ENCODE data around the gene YJEFN3. TPM values are rescaled to one million over a fixed set of nuclear protein-coding genes. Genes with fewer than 3 reads are reported as not detected.

The YJEFN3 gene
- total RNA-seq, 1 donor from 2014 or later: 18.1 TPM

DNA sequence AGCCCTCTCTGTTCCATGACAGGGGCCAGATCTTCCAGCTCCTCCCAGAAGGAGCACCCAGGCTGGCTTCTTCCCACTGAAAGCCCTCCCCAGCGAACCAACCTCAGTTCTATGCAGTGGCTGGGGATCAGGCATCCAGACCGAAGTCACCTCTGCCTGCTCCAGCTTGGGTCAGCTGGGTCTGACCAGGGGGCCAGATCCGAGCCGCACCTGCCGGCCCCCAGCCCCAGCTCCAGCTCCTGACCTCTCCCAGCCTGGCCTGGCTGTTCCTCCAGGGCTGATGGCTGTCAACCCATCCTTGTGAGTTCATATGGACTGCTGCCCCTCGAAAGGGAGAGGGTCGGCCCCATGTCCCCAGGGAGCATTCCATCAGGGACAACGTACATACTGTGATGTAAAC, 21.4 kb upstream of the YJEFN3 start:
- no peak for DNase-seq (ENCODE audit: low read depth, low spot score)
- Mint-ChIP-seq H3K27ac (ENCODE audit: unreplicated experiment) (no peak overlapping the region), H3K36me3 (ENCODE audit: low read depth) (peaks cover 12% of the 10 kb centered on the region), H3K4me3 (no peak overlapping the region), H3K9me3 (no peaks in the 10 kb centered on the region), H3K27me3 (ENCODE audit: low read depth) (peaks cover 2% of the 10 kb centered on the region), H3K4me1 (no peaks in the 10 kb centered on the region)
- TF ChIP-seq, protein P1, sequence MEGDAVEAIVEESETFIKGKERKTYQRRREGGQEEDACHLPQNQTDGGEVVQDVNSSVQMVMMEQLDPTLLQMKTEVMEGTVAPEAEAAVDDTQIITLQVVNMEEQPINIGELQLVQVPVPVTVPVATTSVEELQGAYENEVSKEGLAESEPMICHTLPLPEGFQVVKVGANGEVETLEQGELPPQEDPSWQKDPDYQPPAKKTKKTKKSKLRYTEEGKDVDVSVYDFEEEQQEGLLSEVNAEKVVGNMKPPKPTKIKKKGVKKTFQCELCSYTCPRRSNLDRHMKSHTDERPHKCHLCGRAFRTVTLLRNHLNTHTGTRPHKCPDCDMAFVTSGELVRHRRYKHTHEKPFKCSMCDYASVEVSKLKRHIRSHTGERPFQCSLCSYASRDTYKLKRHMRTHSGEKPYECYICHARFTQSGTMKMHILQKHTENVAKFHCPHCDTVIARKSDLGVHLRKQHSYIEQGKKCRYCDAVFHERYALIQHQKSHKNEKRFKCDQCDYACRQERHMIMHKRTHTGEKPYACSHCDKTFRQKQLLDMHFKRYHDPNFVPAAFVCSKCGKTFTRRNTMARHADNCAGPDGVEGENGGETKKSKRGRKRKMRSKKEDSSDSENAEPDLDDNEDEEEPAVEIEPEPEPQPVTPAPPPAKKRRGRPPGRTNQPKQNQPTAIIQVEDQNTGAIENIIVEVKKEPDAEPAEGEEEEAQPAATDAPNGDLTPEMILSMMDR (conservative IDR thresholded peaks at IDR 0.05): no peak

DNA sequence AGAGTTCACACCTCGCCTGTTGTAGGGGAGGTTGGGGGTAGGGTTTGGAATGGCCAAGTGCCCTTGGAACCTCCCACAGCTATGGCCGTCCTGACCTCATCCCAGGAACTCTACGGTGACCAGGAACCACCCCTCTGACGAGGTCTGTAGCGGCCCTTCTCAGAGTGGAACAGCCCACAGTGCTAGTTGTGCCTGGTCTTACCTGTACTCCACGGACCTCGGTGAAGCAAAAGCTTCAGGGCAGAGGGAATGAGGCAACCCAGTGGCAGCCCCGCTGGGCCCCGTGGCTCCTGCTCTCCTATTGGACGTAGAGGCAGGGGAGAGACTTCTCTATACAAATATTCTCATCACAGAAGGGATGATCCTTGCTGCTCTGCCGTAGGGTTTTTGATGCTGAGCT, 20.5 kb upstream of the YJEFN3 start:
- Mint-ChIP-seq H3K4me1 (no peaks in the 10 kb centered on the region), H3K27me3 (ENCODE audit: low read depth) (peaks cover 2% of the 10 kb centered on the region), H3K27ac (ENCODE audit: unreplicated experiment) (no peak overlapping the region), H3K4me3 (peak overlapping the region; percentile 8), H3K36me3 (ENCODE audit: low read depth) (peaks cover 12% of the 10 kb centered on the region), H3K9me3 (no peaks in the 10 kb centered on the region)
- TF ChIP-seq, protein P1 (conservative IDR thresholded peaks at IDR 0.05): no peak
- DNase-seq (ENCODE audit: low read depth, low spot score): no peak

DNA sequence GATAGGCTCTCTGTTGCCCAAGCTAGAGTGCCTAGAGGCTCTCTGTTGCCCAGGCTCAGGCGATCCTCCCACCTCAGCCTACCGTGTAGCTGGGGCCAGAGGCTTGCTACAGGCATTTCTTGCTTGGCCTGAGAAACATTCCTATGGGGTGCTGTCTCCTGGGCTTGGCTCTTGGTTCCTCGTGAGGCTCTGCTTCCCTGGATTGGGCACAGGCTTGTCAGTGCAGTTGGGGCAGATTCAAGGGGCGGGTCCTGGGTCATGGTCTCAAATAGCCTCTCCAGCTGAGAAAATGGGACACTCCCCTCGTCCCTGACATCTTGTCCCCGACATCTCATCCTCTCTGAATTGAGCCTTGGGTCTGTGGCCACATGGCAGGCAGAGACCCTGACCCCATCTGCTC, 18.3 kb upstream of the YJEFN3 start:
- TF ChIP-seq, protein P1 (conservative IDR thresholded peaks at IDR 0.05): no peak
- no peak overlapping the region for H3K27ac Mint-ChIP-seq (ENCODE audit: unreplicated experiment)
- H3K9me3 Mint-ChIP-seq: no peaks in the 10 kb centered on the region
- peak overlapping the region; percentile 66 for H3K4me3 Mint-ChIP-seq
- H3K36me3 Mint-ChIP-seq (ENCODE audit: low read depth): peaks cover 5% of the 10 kb centered on the region
- DNase-seq (ENCODE audit: low read depth, low spot score): no peak
- peaks cover 2% of the 10 kb centered on the region for H3K27me3 Mint-ChIP-seq (ENCODE audit: low read depth)
- no peaks in the 10 kb centered on the region for H3K4me1 Mint-ChIP-seq

DNA sequence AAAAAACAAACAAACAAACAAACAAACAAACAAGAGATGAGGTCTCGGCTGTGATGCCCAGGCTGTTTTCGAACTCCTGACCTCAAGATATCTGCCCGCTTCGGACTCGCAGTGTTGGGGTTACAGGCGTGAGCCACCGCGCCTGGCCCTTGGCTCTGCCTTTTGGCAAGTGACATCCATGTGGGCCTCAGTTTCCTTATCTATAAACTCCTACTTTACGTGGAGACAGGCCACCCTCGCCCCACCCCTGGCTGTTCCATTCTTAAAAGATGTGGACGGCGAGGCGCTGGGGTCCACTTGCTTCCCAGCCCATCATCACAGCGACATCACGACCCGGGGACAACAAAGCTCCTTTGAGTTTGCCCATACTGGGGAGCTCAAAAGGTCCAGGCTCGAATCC, 15.0 kb upstream of the YJEFN3 start:
- Mint-ChIP-seq H3K27me3 (ENCODE audit: low read depth) (peaks cover 5% of the 10 kb centered on the region), H3K4me1 (peaks cover 10% of the 10 kb centered on the region), H3K4me3 (peak overlapping the region; percentile 72), H3K27ac (ENCODE audit: unreplicated experiment) (no peak overlapping the region), H3K9me3 (no peaks in the 10 kb centered on the region), H3K36me3 (ENCODE audit: low read depth) (peaks cover 5% of the 10 kb centered on the region)
- no peak for DNase-seq (ENCODE audit: low read depth, low spot score)
- TF ChIP-seq, protein P1 (conservative IDR thresholded peaks at IDR 0.05): no peak

- Mint-ChIP-seq H3K4me1 (peaks cover 10% of the 10 kb centered on the region), H3K27ac (ENCODE audit: unreplicated experiment) (no peak overlapping the region), H3K27me3 (ENCODE audit: low read depth) (peaks cover 5% of the 10 kb centered on the region), H3K9me3 (no peaks in the 10 kb centered on the region), H3K36me3 (ENCODE audit: low read depth) (peaks cover 7% of the 10 kb centered on the region), H3K4me3 (no peak overlapping the region)
- DNase-seq (ENCODE audit: low read depth, low spot score): no peak
- TF ChIP-seq, protein P1 (conservative IDR thresholded peaks at IDR 0.05): no peak
These were observed 14.5 kb upstream of the YJEFN3 start for GRCh38 chr19:19514215-19514657.
